IPS-20b (cell line): ENCODE data around the gene TXNDC5.

Experiments used
- H3K27ac ChIP-seq: one replicate; pipeline ENCODE4 v1.5.1; 2013; ENCODE audit warnings: low read length
- H3K27me3 ChIP-seq: 2 replicates; pipeline ENCODE4 v1.6.1; 2013; ENCODE audit warnings: mild to moderate bottlenecking, low read length, inconsistent platforms; ENCODE audit not compliant: insufficient read depth
- H3K36me3 ChIP-seq: 2 replicates; pipeline ENCODE4 v1.6.1; 2013; ENCODE audit warnings: low read depth, mild to moderate bottlenecking, inconsistent platforms, low read length, moderate library complexity; ENCODE audit not compliant: insufficient read depth
- H3K4me1 ChIP-seq: 2 replicates; pipeline ENCODE4 v1.6.1; 2013; ENCODE audit warnings: mild to moderate bottlenecking, control low read depth, inconsistent platforms, low read length, moderate library complexity; ENCODE audit not compliant: insufficient read depth
- H3K4me3 ChIP-seq: 2 replicates; pipeline ENCODE4 v1.5.1; 2013; ENCODE audit warnings: mild to moderate bottlenecking, low read length, inconsistent platforms
- H3K9ac ChIP-seq: 2 replicates; pipeline ENCODE4 v1.6.1; 2013; ENCODE audit warnings: low read depth, mild to moderate bottlenecking, inconsistent platforms, low read length, moderate library complexity
- H3K9me3 ChIP-seq: 2 replicates; pipeline ENCODE4 v1.6.1; 2013; ENCODE audit warnings: mild to moderate bottlenecking, low read depth, low read length, inconsistent platforms; ENCODE audit not compliant: insufficient read depth

TXNDC5 gene

GRCh38 chr6:7932625-7933024 lies 22.0 kb upstream of the TXNDC5 start:
- no peak overlapping the region for H3K9ac ChIP-seq
- H3K36me3 ChIP-seq: no peaks in the 10 kb centered on the region
- H3K9me3 ChIP-seq: no peaks in the 10 kb centered on the region
- no peak overlapping the region for H3K27ac ChIP-seq
- H3K27me3 ChIP-seq: no peaks in the 10 kb centered on the region
- no peak overlapping the region for H3K4me3 ChIP-seq
- no peaks in the 10 kb centered on the region for H3K4me1 ChIP-seq

GRCh38 chr6:7924867-7925266 lies 14.3 kb upstream of the TXNDC5 start:
- Histone ChIP-seq H3K4me1 (no peaks in the 10 kb centered on the region), H3K4me3 (no peak overlapping the region), H3K36me3 (no peaks in the 10 kb centered on the region), H3K27ac (no peak overlapping the region), H3K9ac (no peak overlapping the region), H3K9me3 (peaks cover 19% of the 10 kb centered on the region), H3K27me3 (no peaks in the 10 kb centered on the region)

GRCh38 chr6:7922596-7922995 lies 12.0 kb upstream of the TXNDC5 start:
- Histone ChIP-seq H3K4me1 (no peaks in the 10 kb centered on the region), H3K27me3 (no peaks in the 10 kb centered on the region), H3K36me3 (no peaks in the 10 kb centered on the region), H3K4me3 (no peak overlapping the region), H3K9ac (no peak overlapping the region), H3K9me3 (peaks cover 19% of the 10 kb centered on the region), H3K27ac (no peak overlapping the region)

- H3K9ac ChIP-seq: no peak overlapping the region
- no peak overlapping the region for H3K27ac ChIP-seq
- peaks cover 19% of the 10 kb centered on the region for H3K9me3 ChIP-seq
- no peaks in the 10 kb centered on the region for H3K36me3 ChIP-seq
- H3K27me3 ChIP-seq: no peaks in the 10 kb centered on the region
- no peaks in the 10 kb centered on the region for H3K4me1 ChIP-seq
- no peak overlapping the region for H3K4me3 ChIP-seq
Measured at GRCh38 chr6:7921632-7922092, 11.1 kb upstream of the TXNDC5 start.

GRCh38 chr6:7921046-7921445 lies 10.5 kb upstream of the TXNDC5 start:
- Histone ChIP-seq H3K4me3 (no peak overlapping the region), H3K9ac (no peak overlapping the region), H3K4me1 (no peaks in the 10 kb centered on the region), H3K27me3 (no peaks in the 10 kb centered on the region), H3K27ac (no peak overlapping the region), H3K9me3 (peaks cover 18% of the 10 kb centered on the region), H3K36me3 (no peaks in the 10 kb centered on the region)

- peaks cover 11% of the 10 kb centered on the region for H3K9me3 ChIP-seq
- no peaks in the 10 kb centered on the region for H3K4me1 ChIP-seq
- no peak overlapping the region for H3K27ac ChIP-seq
- H3K27me3 ChIP-seq: no peaks in the 10 kb centered on the region
- no peak overlapping the region for H3K9ac ChIP-seq
- H3K4me3 ChIP-seq: no peak overlapping the region
- H3K36me3 ChIP-seq: no peaks in the 10 kb centered on the region
Measured at GRCh38 chr6:7920425-7920824, 9.8 kb upstream of the TXNDC5 start.

- no peaks in the 10 kb centered on the region for H3K4me1 ChIP-seq
- peaks cover 6% of the 10 kb centered on the region for H3K9me3 ChIP-seq
- H3K36me3 ChIP-seq: no peaks in the 10 kb centered on the region
- no peak overlapping the region for H3K4me3 ChIP-seq
- no peak overlapping the region for H3K27ac ChIP-seq
- H3K9ac ChIP-seq: no peak overlapping the region
- peaks cover 2% of the 10 kb centered on the region; the same call in 1 of the 2 replicates for H3K27me3 ChIP-seq
Measured at GRCh38 chr6:7919871-7920270, 9.3 kb upstream of the TXNDC5 start.

- H3K27ac ChIP-seq: no peak overlapping the region
- no peak overlapping the region for H3K9ac ChIP-seq
- no peaks in the 10 kb centered on the region for H3K9me3 ChIP-seq
- no peaks in the 10 kb centered on the region for H3K36me3 ChIP-seq
- no peaks in the 10 kb centered on the region for H3K4me1 ChIP-seq
- H3K27me3 ChIP-seq: peaks cover 17% of the 10 kb centered on the region
- no peak overlapping the region for H3K4me3 ChIP-seq
Measured at GRCh38 chr6:7918403-7918802, 7.8 kb upstream of the TXNDC5 start.

GRCh38 chr6:7917729-7918128 lies 7.1 kb upstream of the TXNDC5 start:
- Histone ChIP-seq H3K4me3 (no peak overlapping the region), H3K27ac (no peak overlapping the region), H3K36me3 (no peaks in the 10 kb centered on the region), H3K9ac (no peak overlapping the region), H3K27me3 (peaks cover 23% of the 10 kb centered on the region), H3K4me1 (no peaks in the 10 kb centered on the region), H3K9me3 (no peaks in the 10 kb centered on the region)

GRCh38 chr6:7916959-7917358 lies 6.4 kb upstream of the TXNDC5 start:
- H3K4me3 ChIP-seq: no peak overlapping the region
- H3K27ac ChIP-seq: no peak overlapping the region

GRCh38 chr6:7914991-7915789 lies 4.6 kb upstream of the TXNDC5 start:
- no peak overlapping the region for H3K9ac ChIP-seq
- no peaks in the 10 kb centered on the region for H3K9me3 ChIP-seq
- peaks cover 43% of the 10 kb centered on the region for H3K27me3 ChIP-seq

More at GRCh38 chr6:7916959-7917358, 6.4 kb upstream of the TXNDC5 start:
- Histone ChIP-seq H3K36me3 (no peaks in the 10 kb centered on the region), H3K4me1 (no peaks in the 10 kb centered on the region), H3K9me3 (no peaks in the 10 kb centered on the region), H3K9ac (no peak overlapping the region), H3K27me3 (peaks cover 31% of the 10 kb centered on the region)

GRCh38 chr6:7914311-7914710 lies 3.7 kb upstream of the TXNDC5 start:
- peaks cover 43% of the 10 kb centered on the region for H3K27me3 ChIP-seq
- H3K9me3 ChIP-seq: no peaks in the 10 kb centered on the region
- H3K9ac ChIP-seq: no peak overlapping the region
- no peak overlapping the region for H3K4me3 ChIP-seq
- H3K4me1 ChIP-seq: no peaks in the 10 kb centered on the region
- no peaks in the 10 kb centered on the region for H3K36me3 ChIP-seq
- H3K27ac ChIP-seq: no peak overlapping the region

More at GRCh38 chr6:7914991-7915789, 4.6 kb upstream of the TXNDC5 start:
- no peaks in the 10 kb centered on the region for H3K4me1 ChIP-seq
- H3K27ac ChIP-seq: no peak overlapping the region
- H3K36me3 ChIP-seq: no peaks in the 10 kb centered on the region
- H3K4me3 ChIP-seq: no peak overlapping the region
